Right cardiac atrium (tissue), 5 donors: ENCODE data around the gene CCT2. TPM values are rescaled to one million over a fixed set of nuclear protein-coding genes. Genes with fewer than 3 reads are reported as not detected.
A peak's percentile ranks its signal among the peaks of the same experiment; 100 is the strongest.

ENCODE experiments used
- ATAC-seq, 2 donors: fragments of 200-7000 bp; cut with Tn5 transposase; one replicate each; pipeline versions ENCODE4 v1.8.0 to v1.9.1; 2020; ENCODE audit warnings: moderate library complexity in 2 of 2, mild to moderate bottlenecking in 1 of 2
- DNase-seq, 3 donors: peaks; one replicate each; pipeline ENCODE4 v3.0.0-alpha.2; 2020
- H3K27ac ChIP-seq: one replicate; pipeline ENCODE4 v1.5.1; 2013; ENCODE audit warnings: mild to moderate bottlenecking, low read length, control low read depth, moderate library complexity
- H3K27me3 ChIP-seq: one replicate; pipeline ENCODE4 v1.6.1; 2013; ENCODE audit not compliant: control insufficient read depth, insufficient read depth
- H3K4me1 ChIP-seq: one replicate; pipeline ENCODE4 v1.6.1; 2013; ENCODE audit warnings: low read length; ENCODE audit not compliant: control insufficient read depth, insufficient read depth
- H3K4me3 ChIP-seq: one replicate; pipeline ENCODE4 v1.5.1; 2013; ENCODE audit warnings: low read length, control low read depth
- H3K9me3 ChIP-seq: one replicate; pipeline ENCODE4 v1.6.1; 2013; ENCODE audit warnings: low read length; ENCODE audit not compliant: control insufficient read depth
- WGBS: extraction: QIAGEN DNeasy Blood & Tissue Kit; methylation state at CpG from one replicate; pipeline ENCODE4 v1.1.7; 2013; 5-methylcytosine and 5-hydroxymethylcytosine counted together
- intact Hi-C, 4 donors: fragments of 100-400 bp; cut with DNase I; formaldehyde crosslinking; loops; one replicate each; pipeline versions ENCODE4 v1.11.0 to v1.14.0; 2022 to 2023
- polyA plus RNA-seq: library from polyadenylated mRNA; stranded (reverse); fragments of 200-250 nt; gene quantifications from one replicate; pipeline ENCODE4 v1.2.3, GENCODE V29; 2013
- total RNA-seq, 4 donors: library from RNA; stranded (reverse); fragmentation: NEBNext Ultra II Directional; extraction: Animal tissue kit (Norgen Biotek cat#: 25700); gene quantifications; one replicate each; pipeline ENCODE4 v1.2.1, GENCODE V29; 2021
- donor health status: healthy with polysubstance abuse.
- donor health status: DM: no; HTN: yes; CAD: no.
- donor health status: DM: no; HTN: no; CAD: no.
- donor health status: DM: no; HTN: yes; CAD: no; lungs with severe emphysema.
- donor health status: DM: yes; HTN: yes; CAD: no.

The CCT2 gene
- total and polyA plus RNA-seq, 5 donors: 76.9 to 130 (median 88.2) TPM

DNA sequence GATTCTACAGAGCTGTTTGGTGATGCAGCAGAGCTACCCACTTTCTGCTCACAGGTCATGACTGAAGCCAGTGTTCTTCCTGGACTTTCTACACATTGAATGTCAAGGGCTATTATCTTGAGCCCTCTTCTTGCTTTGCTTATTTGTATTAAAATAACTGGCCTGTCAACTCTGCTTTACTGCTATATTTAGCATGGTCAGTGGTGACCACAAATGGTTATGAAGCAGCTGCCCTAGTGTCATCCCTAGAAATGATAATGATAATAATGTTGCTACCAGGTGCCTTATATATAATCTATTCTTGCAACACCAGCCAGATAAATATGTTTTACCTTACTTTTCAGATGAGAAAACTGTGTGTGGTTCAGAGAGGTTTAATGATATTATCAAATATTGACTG, 28.1 kb downstream of the CCT2 start:
- Histone ChIP-seq H3K9me3 (no peaks in the 10 kb centered on the region), H3K27me3 (no peaks in the 10 kb centered on the region), H3K27ac (peak overlapping the region; percentile 62), H3K4me1 (no peaks in the 10 kb centered on the region), H3K4me3 (no peak overlapping the region)
- no peak for DNase-seq
- peak; percentile 32 to 49 for ATAC-seq
- intact Hi-C loops: no loop called here

DNA sequence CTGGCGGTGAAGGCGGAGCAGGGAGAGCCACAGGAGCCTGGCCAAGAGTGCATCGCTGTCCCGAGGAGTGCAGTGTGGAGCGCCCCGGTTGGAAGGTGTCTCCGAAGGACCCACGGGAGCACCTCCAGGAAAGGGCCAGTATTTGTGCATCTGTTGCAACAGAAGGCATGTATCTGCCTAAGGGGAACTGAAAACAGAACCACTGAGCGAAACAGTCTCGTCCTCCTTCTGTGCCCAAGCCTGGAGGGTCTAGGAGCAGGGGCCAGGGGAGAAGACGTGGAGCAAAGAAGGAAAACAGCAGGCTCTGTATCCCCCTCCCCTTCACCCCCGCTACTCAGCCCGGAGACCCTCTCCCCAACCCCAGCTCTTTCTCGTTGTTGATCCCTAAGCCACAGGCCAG, 30.8 kb downstream of the CCT2 start:
- no peaks in the 10 kb centered on the region for H3K9me3 ChIP-seq
- no peaks in the 10 kb centered on the region for H3K27me3 ChIP-seq
- no peak overlapping the region for H3K4me3 ChIP-seq
- no peak overlapping the region for H3K27ac ChIP-seq
- DNase-seq: no peak
- no peaks in the 10 kb centered on the region for H3K4me1 ChIP-seq
- no peak for ATAC-seq
- intact Hi-C loops: no loop called here
- 83% methylated on average over 14 of the region's 14 CpGs for WGBS

DNA sequence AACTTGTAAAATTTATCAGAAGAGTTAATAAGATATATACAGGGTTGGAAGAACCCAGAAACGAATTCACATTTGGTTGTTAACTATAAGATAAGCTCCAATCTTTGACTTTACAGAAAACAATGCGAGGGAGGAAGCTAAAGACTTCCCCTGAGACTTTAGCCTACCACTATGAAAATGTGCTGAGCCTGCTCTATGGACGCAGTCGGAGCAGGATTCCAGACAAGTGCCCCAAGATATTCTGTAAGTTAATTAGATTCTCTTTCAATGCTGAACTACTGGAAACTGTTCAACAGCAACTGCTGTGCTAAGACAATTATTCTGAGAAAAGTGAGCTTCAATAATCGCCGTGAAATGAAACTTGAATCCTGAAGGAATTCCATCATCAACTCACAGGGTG, 33.8 kb downstream of the CCT2 start:
- Histone ChIP-seq H3K27ac (no peak overlapping the region), H3K27me3 (no peaks in the 10 kb centered on the region), H3K4me1 (no peaks in the 10 kb centered on the region), H3K4me3 (no peak overlapping the region), H3K9me3 (no peaks in the 10 kb centered on the region)
- DNase-seq (no peak), ATAC-seq (no peak)
- 34% methylated on average over 6 of the region's 6 CpGs for WGBS
- intact Hi-C loops: no loop called here

DNA sequence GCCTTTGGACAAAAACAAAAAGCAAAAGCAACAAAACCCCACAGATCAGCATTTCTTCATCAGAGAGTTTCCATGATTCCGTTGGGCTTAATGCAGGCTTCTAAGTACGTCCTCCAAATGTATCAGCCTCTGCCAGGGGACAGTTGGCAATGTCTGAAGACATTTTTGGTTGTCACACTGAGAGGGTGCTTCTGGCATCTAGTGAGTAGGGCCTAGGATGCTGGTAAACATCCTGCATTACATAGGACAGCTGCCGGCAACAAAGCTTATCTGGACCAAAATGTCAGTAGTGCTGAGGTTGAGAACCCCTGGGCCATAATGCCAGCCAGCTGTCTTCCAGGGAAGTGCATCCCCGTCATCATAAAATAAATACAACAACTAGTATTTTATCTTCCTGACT, 34.8 kb downstream of the CCT2 start:
- DNase-seq: no peak
- ATAC-seq: no peak
- WGBS: 49% methylated on average over 4 of the region's 4 CpGs
- Histone ChIP-seq H3K27me3 (no peaks in the 10 kb centered on the region), H3K4me3 (no peak overlapping the region), H3K9me3 (no peaks in the 10 kb centered on the region), H3K27ac (peak overlapping the region; percentile 20), H3K4me1 (no peaks in the 10 kb centered on the region)
- intact Hi-C loops: no loop called here

DNA sequence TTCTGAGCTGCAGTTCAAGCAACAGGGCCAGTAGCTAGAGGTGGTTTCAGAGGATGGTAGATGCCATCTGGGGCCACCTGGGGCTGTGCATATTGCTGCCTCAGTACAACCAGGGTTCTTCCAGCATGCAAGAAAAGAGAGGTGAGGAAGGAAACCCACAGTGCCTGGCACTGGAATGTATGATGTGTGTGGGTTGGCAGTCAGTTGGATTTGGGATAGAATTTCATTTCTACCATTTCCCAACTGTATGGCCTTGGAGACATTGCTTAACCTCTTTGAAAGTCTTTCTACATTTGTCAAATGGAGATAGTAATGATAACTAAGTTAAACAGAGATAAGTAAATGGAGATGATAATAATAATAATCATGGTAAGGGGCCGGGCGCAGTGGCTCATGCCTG, 35.7 kb downstream of the CCT2 start:
- 94% methylated on average over 2 of the region's 2 CpGs for whole genome bisulfite sequencing
- Histone ChIP-seq H3K27ac (no peak overlapping the region), H3K4me3 (no peak overlapping the region), H3K9me3 (no peaks in the 10 kb centered on the region), H3K27me3 (no peaks in the 10 kb centered on the region), H3K4me1 (no peaks in the 10 kb centered on the region)
- DNase-seq (no peak), ATAC-seq (no peak)
- intact Hi-C loops: no loop called here

- no peak for DNase-seq
- Histone ChIP-seq H3K27me3 (no peaks in the 10 kb centered on the region), H3K27ac (no peak overlapping the region), H3K4me3 (no peak overlapping the region), H3K9me3 (no peaks in the 10 kb centered on the region), H3K4me1 (no peaks in the 10 kb centered on the region)
- ATAC-seq: no peak
- intact Hi-C loops: no loop called here
- 86% methylated on average over 2 of the region's 2 CpGs for whole genome bisulfite sequencing
Measured at GRCh38 chr12:69621551-69621950, 36.3 kb downstream of the CCT2 start.

DNA sequence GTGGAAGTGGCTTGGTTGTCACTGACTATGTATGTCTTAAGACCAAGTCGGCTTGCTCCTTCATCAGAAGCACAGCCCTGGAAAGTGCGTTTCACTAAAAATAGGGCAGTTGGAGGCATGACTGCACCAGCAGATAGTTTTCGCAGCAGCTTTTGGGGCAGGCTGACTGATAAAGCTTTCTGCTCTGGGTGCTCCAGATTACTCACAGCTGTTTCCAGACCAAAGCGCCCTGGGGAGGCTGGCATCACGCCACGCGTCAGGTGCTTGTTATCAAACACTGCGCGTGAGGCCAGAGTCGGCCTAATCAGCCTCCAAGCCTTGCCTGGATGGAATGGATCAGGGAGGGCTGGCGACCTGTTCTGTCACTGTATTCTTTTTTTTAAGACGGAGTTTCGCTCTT, 38.7 kb downstream of the CCT2 start:
- Histone ChIP-seq H3K4me1 (no peaks in the 10 kb centered on the region), H3K9me3 (no peaks in the 10 kb centered on the region), H3K4me3 (no peak overlapping the region), H3K27me3 (no peaks in the 10 kb centered on the region), H3K27ac (peak overlapping the region; percentile 8)
- DNase-seq: peak; percentile 62 to 88 (median 83)
- WGBS: 37% methylated on average over 13 of the region's 13 CpGs
- peak; percentile 68 to 74 for ATAC-seq
- intact Hi-C loops: no loop called here

DNA sequence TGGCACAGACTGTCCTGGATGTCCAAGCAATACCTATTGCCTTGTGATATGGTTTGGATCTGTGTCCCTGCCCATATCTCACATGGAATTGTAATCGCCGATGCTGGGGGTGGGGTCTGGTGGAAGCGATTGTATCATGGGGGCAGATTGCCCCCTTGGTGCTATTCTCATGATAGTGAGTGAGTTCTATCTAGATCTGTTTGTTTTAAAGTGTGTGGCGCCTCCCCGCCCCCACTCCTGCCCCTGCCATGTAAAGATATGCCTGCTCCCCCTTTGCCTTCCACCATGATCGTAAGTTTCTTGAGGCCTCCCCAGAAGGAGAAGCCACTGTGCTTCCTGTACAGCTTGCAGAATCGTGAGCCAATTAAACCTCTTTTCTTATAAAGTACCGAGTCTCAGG, 42.2 kb downstream of the CCT2 start:
- intact Hi-C loops: no loop called here

GRCh38 chr12:69630191-69630590, 44.9 kb downstream of the CCT2 start:
- Histone ChIP-seq H3K4me1 (no peaks in the 10 kb centered on the region), H3K9me3 (no peaks in the 10 kb centered on the region), H3K27me3 (no peaks in the 10 kb centered on the region), H3K27ac (no peak overlapping the region), H3K4me3 (no peak overlapping the region)
- 82% methylated on average over 6 of the region's 6 CpGs for WGBS
- no peak for ATAC-seq
- intact Hi-C loops: loop anchor here in 1 of 4 donors (10.0 kb wide), 1 partner anchor 245 kb away; no protein-coding TSS in a partner anchor
- DNase-seq: no peak

More for the DNA sequence above, 42.2 kb downstream of the CCT2 start:
- no peaks in the 10 kb centered on the region for H3K4me1 ChIP-seq
- H3K27me3 ChIP-seq: no peaks in the 10 kb centered on the region
- WGBS: 66% methylated on average over 8 of the region's 8 CpGs
- no peak overlapping the region for H3K27ac ChIP-seq
- DNase-seq (no peak), ATAC-seq (no peak)
- no peak overlapping the region for H3K4me3 ChIP-seq
- H3K9me3 ChIP-seq: no peaks in the 10 kb centered on the region

- no peak overlapping the region for H3K27ac ChIP-seq
- no peaks in the 10 kb centered on the region for H3K4me1 ChIP-seq
- ATAC-seq (no peak), DNase-seq (no peak)
- no peaks in the 10 kb centered on the region for H3K27me3 ChIP-seq
- 92% methylated on average over 2 of the region's 2 CpGs for WGBS
- intact Hi-C loops: loop anchor here in 1 of 4 donors (10.0 kb wide), 1 partner anchor 248 kb away; no protein-coding TSS in a partner anchor
- H3K9me3 ChIP-seq: no peaks in the 10 kb centered on the region
- no peak overlapping the region for H3K4me3 ChIP-seq
Measured at GRCh38 chr12:69633061-69633460, 47.8 kb downstream of the CCT2 start.

DNA sequence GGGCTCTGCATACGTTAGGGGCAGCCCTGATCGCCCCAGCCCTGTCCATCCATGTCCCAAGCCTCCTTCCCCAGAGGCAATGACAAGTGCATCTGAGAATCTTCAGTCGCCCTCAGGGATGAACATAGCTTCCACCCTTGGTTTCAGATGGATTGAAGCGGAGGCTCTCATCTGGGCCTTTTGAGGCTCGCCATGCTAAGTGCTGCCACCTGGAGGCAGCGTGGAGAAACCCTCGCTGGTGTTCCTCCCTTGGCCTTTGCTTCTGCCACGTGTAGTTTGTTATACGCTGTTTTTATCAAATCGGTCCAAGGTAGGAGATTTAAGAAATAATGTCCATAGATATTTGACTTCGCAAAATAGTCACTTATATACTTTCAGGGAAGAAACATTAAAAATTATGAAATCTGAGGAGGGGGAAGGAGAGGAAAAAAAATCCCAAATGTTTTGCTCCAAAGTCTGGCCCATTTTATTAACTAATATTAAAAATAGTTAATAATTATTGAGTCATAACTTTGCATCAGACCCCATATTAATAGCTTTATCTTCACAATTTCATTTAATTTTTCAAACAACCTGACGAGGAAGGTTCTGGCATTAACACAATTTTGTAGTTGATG, 54.2 kb downstream of the CCT2 start:
- Histone ChIP-seq H3K27ac (no peak overlapping the region), H3K4me3 (no peak overlapping the region), H3K9me3 (no peaks in the 10 kb centered on the region), H3K4me1 (no peaks in the 10 kb centered on the region), H3K27me3 (no peaks in the 10 kb centered on the region)
- WGBS: 27% methylated on average over 12 of the region's 12 CpGs
- intact Hi-C loops: loop anchor here in 1 of 4 donors (10.0 kb wide), 1 partner anchor 255 kb away; no protein-coding TSS in a partner anchor
- peak; percentile 81 to 83 for ATAC-seq
- peak; percentile 63 to 85 (median 85) for DNase-seq

DNA sequence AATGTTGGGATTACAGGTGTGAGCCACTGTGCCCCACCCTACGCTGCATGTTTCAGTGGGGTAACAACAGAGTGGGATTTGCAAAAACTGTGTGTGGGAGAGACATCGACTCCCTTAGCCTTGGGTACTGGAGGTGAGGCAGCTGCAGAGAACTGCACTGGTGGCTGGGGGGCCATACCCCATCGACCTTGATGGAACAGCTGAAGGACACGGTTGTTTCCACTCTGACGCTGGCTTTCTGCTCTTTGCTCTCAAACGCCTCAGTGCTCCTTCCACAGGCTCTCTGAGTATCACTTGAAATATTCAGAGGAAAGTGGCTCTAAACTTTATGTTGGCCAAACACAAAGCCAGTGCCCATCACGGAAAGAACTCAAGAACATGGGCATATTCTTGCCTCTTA, 56.3 kb downstream of the CCT2 start:
- no peak for ATAC-seq
- no peak overlapping the region for H3K27ac ChIP-seq
- intact Hi-C loops: no loop called here
- no peaks in the 10 kb centered on the region for H3K27me3 ChIP-seq
- WGBS: 83% methylated on average over 7 of the region's 7 CpGs
- H3K4me3 ChIP-seq: no peak overlapping the region
- no peak for DNase-seq
- no peaks in the 10 kb centered on the region for H3K4me1 ChIP-seq
- H3K9me3 ChIP-seq: no peaks in the 10 kb centered on the region
